GM19468 (cell line): ENCODE data around the gene KDM4C.

Source experiments
- ATAC-seq: cut with Tn5 transposase; IDR thresholded peaks from one replicate; pipeline ENCODE4 v1.9.1; 2021; ENCODE audit warnings: mild to moderate bottlenecking, moderate library complexity, moderate number of reproducible peaks; ENCODE audit not compliant: unreplicated experiment; ENCODE audit errors: extremely low read depth

Gene KDM4C

GRCh38 chr9:6897207-6897822, 139.5 kb downstream of the KDM4C start:
- no peak for ATAC-seq

- ATAC-seq = no peak
These were observed 140.1 kb downstream of the KDM4C start for GRCh38 chr9:6897898-6898302.

- ATAC-seq = no peak
These were observed 141.5 kb downstream of the KDM4C start for GRCh38 chr9:6899274-6899673.

- no peak for ATAC-seq
These were observed 142.7 kb downstream of the KDM4C start for GRCh38 chr9:6900440-6900883.

- ATAC-seq = no peak
These were observed 143.4 kb downstream of the KDM4C start for GRCh38 chr9:6901180-6901579.

GRCh38 chr9:6902423-6902822, 144.7 kb downstream of the KDM4C start:
- no peak for ATAC-seq

GRCh38 chr9:6904371-6904770, 146.6 kb downstream of the KDM4C start:
- ATAC-seq = no peak

- ATAC-seq = no peak
These were observed 148.1 kb downstream of the KDM4C start for GRCh38 chr9:6905850-6906375.

- ATAC-seq = no peak
These were observed 150.1 kb downstream of the KDM4C start for GRCh38 chr9:6907772-6908381.

GRCh38 chr9:6909181-6909580, 151.4 kb downstream of the KDM4C start:
- ATAC-seq = no peak

GRCh38 chr9:6910032-6910431, 152.3 kb downstream of the KDM4C start:
- ATAC-seq = no peak

GRCh38 chr9:6910497-6910896, 152.7 kb downstream of the KDM4C start:
- ATAC-seq = no peak

GRCh38 chr9:6911901-6912638, 154.3 kb downstream of the KDM4C start:
- ATAC-seq = no peak

GRCh38 chr9:6915635-6916034, 157.9 kb downstream of the KDM4C start:
- no peak for ATAC-seq

- ATAC-seq = peak; percentile 86
These were observed 159.4 kb downstream of the KDM4C start for GRCh38 chr9:6917162-6917561.

- no peak for ATAC-seq
These were observed 162.3 kb downstream of the KDM4C start for GRCh38 chr9:6920041-6920440.

GRCh38 chr9:6921315-6921714, 163.5 kb downstream of the KDM4C start:
- no peak for ATAC-seq

GRCh38 chr9:6922124-6922676, 164.4 kb downstream of the KDM4C start:
- no peak for ATAC-seq

- ATAC-seq = no peak
These were observed 164.9 kb downstream of the KDM4C start for GRCh38 chr9:6922680-6923079.

- no peak for ATAC-seq
These were observed 165.3 kb downstream of the KDM4C start for GRCh38 chr9:6923086-6923485.

GRCh38 chr9:6924149-6924548, 166.4 kb downstream of the KDM4C start:
- no peak for ATAC-seq
